Measurements from ENCODE around the gene TCF4. TPM values are rescaled to one million over a fixed set of nuclear protein-coding genes. Genes with fewer than 3 reads are reported as not detected.

Gene TCF4
- total RNA-seq, 1 experiment from 2014 or later: 14.7 TPM

- DNase-seq (ENCODE audit: low read depth): no peak
Observed at GRCh38 chr18:55396267-55396905, 191.6 kb downstream of the TCF4 start.

GRCh38 chr18:55395799-55396198 lies 192.2 kb downstream of the TCF4 start:
- DNase-seq (ENCODE audit: low read depth): no peak

DNA sequence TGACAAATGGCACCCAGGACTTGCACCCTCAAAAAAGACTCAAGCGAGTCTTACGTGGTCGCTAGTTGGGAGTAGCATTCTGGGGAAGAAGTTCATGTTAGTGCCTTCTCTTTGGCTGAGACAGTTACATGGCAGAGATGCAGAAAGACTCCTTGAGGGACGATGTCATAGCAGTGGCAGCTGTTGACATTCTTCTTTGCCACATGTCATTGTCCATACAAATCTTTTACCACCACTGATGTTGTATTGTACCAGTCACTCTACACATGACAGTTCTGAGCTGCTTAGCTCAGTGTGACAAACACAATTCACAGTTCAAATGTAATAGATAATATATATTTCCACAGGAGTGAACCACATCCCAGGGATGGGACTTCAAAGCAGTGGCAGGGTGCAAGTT lies 197.1 kb downstream of the TCF4 start:
- no peak for DNase-seq (ENCODE audit: low read depth)

DNA sequence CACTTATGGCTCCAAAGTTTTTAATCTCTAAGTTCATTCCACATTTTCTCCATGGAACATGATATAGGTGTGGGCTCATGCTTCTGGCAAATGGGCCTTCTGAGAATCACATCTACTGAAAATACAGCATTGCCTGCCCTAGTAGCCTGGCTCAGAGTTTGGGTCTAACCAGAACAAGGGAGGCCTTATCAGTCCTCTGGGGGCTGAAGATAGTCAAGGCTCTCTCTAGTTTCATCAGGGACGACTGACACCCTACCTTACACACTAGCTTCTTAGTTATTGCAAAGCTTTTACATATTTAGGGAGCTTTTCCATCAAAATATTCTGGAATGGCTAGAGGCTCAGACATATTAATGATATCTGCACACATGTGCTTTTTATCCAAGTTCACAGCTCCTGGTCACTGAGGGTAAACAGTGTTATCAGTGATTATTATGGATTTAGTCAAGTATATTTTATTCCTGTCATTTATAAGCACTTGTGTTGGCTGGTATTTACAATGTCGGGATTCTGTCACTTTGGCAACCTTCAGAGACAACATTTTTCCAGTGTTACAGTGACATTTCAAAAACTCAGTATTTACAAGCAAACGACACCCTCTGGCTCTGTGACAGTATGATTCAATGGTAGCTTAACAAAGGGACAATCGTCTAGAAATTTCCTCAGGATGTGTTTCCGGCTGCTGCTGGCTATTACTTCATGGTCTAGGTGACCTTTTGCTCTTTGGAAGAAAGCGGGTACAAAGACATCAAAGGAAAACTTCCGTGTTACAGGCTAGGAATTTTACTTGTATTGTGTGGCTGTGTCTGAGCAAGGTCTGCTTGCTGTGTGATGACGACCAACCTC lies 200.6 kb downstream of the TCF4 start:
- DNase-seq (ENCODE audit: low read depth): no peak

DNA sequence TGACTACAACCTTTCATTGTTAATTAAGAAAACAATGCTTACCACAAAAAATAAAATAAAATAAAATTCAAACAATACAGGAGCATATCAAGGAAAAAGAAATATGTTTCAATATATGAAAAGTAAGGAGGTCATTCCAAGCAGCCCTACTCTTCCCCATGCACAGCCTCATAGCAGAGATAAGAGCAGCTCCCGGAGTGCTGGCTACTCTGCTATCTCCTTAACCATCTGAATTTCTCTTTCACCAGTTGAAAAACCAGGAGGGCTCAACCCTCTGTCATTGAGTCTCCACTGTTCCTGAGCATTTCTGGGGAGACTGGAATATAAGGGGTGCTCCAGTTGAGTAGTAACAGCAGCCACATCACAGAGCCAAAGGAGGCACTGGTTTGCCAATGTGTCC lies 201.4 kb downstream of the TCF4 start:
- no peak for DNase-seq (ENCODE audit: low read depth)

GRCh38 chr18:55385770-55386169 lies 202.2 kb downstream of the TCF4 start:
- peak; percentile 13 for DNase-seq (ENCODE audit: low read depth)

GRCh38 chr18:55384551-55385275 lies 203.3 kb downstream of the TCF4 start:
- DNase-seq (ENCODE audit: low read depth): peak; percentile 46

DNA sequence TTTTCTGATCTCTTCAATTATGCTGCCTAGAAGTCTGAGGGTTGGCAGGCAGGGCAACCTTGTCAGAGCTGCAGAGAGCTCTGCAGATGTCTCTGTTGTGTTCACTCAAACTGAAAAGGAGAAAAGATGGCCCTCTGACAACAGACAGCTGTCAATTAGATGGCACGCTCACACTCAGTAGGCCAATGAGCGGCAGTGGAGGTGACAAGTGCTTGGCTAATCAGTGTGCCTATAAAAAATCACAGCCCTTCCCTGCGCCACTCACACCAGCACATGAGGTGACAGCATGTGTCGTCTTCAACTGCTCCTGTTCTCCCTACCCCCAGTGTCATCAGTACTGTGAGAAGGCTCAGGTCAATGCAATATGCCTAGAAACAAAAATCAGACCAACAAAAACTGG lies 203.9 kb downstream of the TCF4 start:
- no peak for DNase-seq (ENCODE audit: low read depth)

GRCh38 chr18:55382277-55382805 lies 205.7 kb downstream of the TCF4 start:
- no peak for DNase-seq (ENCODE audit: low read depth)

- DNase-seq (ENCODE audit: low read depth): no peak
Observed at GRCh38 chr18:55381277-55381676, 206.7 kb downstream of the TCF4 start.

DNA sequence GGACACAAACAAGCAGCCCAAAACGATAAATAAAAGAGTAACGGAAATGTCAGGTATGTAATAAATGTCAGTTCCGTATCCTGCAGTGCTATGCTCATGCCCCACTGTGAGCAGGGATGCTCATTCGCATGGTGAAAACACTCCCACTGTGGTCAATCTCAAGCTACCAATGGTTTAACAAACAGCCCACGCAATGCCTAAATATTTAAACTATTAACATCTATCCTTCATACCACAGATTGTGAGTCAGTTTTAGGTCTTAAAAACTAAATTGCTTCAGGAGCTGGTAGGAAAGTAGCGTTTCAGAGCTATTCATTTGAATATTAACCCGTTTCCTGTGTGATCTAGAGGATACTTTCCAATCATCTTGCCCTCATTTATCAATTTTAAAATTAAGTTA lies 207.4 kb downstream of the TCF4 start:
- DNase-seq (ENCODE audit: low read depth): no peak

GRCh38 chr18:55376387-55376786 lies 211.6 kb downstream of the TCF4 start:
- no peak for DNase-seq (ENCODE audit: low read depth)

DNA sequence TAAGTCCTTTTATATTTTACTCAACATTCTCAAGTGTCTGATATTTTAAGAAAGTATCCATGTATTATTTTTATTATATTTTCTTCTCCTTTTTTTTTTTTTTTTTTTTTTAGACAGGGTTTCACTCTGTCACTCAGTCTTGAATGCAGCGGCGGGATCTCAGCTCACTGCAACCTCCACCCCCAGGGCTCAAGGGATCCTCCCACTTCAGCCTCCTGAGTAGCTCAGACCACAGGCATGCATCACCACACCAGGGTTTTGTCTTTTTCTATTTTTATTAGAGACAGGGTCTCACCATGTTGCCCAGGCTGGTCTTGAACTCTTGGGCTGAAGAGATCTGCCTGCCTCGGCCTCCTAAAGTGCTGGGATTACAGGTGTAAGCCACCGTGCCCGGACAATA lies 212.1 kb downstream of the TCF4 start:
- DNase-seq (ENCODE audit: low read depth): no peak

DNA sequence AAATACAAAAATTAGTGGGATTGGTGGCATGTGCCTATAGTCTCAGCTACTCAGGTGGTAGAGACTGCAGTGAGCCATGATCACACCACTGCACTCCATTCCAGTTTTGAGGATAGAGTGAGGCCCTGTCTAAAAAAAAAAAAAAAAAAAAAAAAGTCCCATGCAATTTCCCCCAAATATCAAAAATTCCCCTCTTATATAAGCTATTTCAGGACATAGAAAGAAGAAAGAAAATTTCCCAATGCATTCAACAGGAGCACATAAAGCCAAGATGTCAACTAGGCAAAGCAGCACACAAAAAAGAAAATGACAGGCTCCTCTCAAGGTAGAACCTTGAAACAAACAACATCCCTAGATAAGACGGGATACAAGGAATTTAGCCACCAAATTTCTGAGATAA lies 213.3 kb downstream of the TCF4 start:
- DNase-seq (ENCODE audit: low read depth): no peak

DNA sequence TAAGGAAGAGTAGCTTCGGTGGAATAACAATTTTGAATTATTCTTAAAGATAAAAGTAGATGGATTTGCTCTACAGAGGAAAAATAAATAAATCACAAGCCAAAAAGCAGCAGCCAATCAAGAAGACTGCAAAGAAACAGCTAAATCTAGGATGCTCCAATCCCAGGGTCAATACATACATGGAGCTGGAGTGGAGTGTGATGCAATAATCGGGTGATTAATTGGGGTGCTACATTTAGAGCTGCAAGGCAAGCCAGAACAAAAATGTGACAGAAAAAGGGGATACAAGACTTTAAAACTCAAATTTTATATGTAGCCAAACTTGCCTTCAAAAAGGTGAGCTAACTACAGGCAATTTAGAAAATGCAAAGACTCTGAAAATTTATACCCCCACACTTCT lies 215.8 kb downstream of the TCF4 start:
- no peak for DNase-seq (ENCODE audit: low read depth)

DNA sequence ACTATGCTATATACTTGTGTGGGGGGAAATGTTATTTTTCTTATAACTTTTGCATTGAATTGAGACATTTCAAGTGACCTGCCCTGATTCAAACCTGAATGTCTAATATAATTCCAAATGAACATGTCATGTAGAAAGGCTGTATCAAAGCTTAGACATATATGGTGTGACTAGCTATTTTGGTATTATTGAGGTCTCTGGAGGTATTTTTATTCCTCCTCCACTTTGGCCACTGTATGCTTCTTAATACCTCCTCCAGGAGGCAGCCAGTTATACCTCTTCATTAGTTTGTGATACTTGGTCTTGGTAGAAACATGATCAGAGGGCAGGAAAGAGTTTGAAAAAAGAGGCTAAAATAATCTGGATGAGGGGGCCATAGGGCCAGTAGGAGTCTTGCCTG lies 217.1 kb downstream of the TCF4 start:
- no peak for DNase-seq (ENCODE audit: low read depth)

GRCh38 chr18:55369346-55369745 lies 218.6 kb downstream of the TCF4 start:
- DNase-seq (ENCODE audit: low read depth): no peak

DNA sequence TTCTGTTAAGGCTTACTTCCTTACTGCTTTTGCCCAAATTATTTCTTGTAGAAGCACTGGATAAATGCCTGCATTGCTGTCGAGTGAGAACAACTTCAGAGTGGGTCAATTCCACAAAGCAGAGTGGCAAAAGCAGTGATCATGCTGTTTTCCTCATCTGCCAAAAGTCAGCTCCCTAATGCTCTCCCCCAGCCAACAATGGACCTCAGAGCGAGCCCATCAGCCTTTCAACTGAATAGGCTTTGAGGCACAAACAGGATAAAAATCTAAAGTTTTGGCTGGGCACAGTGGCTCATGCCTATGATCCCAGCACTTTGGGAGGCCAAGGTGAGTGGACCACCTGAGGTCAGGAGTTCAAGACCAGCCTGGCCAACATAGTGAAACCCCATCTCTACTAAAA lies 222.7 kb downstream of the TCF4 start:
- DNase-seq (ENCODE audit: low read depth): no peak

- DNase-seq (ENCODE audit: low read depth): no peak
Observed at GRCh38 chr18:55362303-55362702, 225.7 kb downstream of the TCF4 start.

DNA sequence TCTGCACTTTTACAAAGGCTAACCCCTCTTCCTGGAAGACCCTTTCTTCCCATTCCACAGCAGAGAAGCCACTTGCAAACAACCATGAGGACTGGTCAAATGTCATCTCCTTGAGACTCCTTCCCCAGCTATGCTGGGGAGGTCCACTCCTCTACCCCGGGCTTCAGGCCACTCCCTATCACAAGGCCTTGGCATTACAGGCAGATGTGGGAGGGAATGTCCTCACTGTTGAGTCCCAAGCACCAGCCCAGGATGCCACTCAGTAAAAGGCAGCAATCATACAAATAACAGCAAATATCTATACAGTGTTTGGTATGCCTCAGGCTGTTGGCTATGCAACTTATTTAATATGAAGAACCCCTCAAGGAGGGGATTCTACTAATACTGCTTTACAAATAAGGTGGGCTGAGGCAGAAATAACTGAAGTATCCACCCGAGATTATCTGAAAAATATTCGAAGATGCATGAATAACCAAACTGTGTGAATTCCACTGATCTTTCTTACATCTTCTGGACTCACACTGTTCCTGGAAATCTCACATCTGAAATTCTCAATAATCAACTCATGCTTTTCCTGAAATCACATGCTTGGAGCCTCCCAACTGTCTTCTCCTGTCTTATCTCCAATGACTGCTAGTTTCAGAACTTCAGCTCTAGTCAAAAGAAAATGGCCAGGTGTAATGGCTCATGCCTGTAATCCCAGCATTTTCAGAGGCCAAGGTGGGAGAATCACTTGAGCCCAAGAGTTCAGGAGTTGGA lies 226.3 kb downstream of the TCF4 start:
- no peak for DNase-seq (ENCODE audit: low read depth)

GRCh38 chr18:55360061-55360460 lies 227.9 kb downstream of the TCF4 start:
- no peak for DNase-seq (ENCODE audit: low read depth)
